NCI-H1417 (cell line): Measurements from ENCODE around the gene PAK1.

Experiments
- DNase-seq, 3 experiments: peaks; one replicate each; lab custom pipeline; 2025; lab: John Stamatoyannopoulos, UW

PAK1 gene

DNA sequence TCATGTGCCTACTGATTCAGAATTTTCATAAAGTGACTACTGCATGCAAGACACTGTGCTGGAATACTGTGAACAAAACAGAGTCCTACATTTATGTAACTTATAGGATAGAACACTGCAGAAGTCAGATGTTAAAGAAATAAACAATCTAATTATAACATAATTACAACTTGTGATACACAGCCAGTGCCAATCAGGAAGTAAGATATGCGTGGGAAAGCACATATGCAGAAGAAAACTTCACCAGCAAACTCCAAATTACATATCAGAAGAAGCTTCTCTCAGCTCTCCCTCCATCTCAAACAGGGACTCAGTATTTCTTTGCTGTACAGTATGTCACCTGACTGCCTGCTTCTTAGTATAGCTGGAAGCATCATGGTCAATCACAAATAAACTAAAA is 37.4 kb downstream of the PAK1 start:
- peak in 1 of 3 experiments; percentile 27 for DNase-seq

DNA sequence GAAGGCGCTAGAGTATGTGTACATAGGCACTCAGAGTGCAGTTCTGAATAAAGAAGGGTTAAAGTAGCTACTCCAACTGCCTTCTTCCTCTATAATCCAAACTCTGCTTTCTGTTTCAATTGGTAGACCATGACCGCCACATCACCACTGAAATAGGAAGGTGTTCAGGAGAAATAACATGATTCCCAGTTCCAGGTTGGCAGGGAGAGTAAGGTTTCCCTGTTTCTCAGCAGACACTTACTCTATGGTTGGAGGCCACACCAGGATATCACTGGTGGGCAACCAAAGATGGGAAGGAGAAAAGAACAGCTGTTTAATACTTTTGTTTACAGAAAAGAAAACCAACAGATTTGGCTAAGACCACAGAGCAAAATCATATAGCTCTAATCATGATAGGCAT is 37.9 kb downstream of the PAK1 start:
- DNase-seq, result no peak

DNA sequence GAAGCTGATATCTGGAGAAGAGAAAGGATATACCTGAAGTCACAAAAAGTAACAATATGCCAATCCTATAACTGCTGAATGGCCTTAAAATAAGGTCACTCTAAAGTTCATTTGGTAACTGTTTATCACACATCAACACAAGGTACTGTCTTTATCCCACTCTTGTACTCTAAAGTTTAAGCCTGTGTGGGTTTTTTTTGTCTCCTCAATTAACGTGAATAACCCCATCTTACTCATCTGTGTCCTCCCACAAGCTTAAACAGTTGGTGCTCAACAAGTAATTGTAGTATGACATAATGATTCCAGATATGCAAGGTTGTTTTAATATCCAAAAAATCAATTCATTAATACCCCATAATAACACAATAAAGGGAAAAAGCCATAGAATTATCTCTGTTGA is 42.1 kb downstream of the PAK1 start:
- DNase-seq, result no peak

DNA sequence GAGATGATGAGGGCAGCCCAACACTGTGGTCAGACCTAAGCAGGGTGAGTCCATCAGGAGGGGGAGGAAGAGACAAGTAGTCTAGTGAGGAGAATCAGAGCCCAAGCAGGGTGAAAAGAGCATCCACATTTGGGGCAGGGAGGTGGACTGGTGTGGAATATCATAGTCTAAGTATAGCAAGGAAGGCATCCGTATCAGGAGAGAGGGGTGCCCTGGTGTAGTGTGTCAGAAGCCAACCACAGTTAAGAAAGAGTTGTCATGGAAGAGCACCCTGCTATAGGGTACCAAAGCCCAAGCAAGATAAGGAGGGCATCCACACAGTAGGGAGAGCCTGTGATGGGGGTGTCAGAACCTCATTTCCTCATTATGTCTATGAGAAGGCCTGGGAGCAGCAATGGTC is 45.3 kb downstream of the PAK1 start:
- no peak for DNase-seq

DNA sequence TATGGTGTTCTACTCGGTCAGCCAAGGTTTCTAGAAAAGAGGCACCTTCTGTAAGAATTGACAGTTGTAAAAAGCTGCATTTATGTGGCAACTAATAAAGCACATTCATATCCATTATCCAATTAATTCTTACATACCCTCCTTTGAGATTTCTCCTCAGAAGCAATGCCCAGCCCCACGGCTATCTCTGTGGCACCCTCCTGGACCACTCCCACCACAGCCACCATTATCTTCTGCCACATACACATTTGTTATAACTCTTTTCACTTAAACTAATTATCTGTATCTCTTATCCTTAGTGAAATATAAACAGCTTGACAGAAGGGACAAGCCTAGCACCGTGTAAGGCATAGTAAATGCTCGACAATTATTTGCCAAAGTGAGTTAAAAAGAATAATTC is 48.5 kb downstream of the PAK1 start:
- DNase-seq, result no peak

DNA sequence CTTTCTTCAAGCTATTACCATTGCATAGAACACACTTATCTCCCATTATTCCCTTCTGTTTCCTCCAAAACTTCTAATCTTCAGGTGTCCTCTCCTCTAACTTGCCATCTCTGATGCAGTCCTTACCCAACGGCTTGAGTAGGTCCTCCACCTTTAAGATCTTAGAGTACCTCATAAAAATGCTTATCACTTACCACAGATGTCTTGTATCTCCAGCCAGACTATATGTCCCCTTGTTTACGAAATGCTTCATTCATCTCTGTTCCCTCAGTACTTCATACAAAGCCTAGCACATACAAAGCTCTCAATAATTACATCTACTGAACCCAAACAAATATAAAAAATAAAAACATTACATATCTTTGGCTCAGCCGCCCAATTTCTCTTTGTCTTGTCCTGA is 49.2 kb downstream of the PAK1 start:
- no peak for DNase-seq

DNA sequence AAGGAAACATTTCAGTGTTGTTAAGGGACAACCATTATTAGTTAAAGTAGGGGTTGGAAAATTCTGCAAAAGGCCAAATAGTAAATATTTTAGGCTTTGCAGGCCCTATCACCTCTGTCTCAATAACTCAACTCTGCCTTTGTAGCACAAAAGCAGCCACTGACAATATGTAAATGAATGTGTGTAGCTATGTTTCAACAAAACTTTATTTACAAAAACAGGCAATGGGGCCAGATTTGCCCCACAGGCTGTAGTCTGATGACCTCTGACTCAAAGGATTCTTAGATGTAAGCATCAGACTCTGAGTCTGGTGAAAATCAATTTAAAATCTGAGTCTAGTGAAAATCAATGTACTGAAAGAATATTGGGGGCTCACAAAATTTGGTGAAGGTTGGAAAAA is 50.3 kb downstream of the PAK1 start:
- no peak for DNase-seq

DNA sequence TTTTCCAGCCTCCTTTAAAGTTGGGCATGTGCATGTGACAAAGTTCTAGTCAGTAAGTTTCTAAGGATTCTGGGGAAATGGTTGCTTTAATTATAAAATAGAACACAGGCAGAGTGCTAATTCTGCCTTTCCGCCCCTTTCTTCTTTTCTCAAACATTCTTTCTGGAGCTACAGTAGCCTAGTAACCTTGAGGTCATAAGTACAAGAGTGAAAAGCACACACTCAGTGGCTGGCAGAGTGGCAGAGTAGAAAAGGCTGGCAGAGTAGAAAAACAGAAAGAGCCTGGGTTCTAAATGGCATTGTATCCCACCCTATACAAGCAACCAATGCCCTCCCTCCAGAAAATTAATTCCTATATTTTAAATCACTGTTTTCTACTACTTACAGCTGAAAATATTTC is 51.2 kb downstream of the PAK1 start:
- DNase-seq, result no peak

DNA sequence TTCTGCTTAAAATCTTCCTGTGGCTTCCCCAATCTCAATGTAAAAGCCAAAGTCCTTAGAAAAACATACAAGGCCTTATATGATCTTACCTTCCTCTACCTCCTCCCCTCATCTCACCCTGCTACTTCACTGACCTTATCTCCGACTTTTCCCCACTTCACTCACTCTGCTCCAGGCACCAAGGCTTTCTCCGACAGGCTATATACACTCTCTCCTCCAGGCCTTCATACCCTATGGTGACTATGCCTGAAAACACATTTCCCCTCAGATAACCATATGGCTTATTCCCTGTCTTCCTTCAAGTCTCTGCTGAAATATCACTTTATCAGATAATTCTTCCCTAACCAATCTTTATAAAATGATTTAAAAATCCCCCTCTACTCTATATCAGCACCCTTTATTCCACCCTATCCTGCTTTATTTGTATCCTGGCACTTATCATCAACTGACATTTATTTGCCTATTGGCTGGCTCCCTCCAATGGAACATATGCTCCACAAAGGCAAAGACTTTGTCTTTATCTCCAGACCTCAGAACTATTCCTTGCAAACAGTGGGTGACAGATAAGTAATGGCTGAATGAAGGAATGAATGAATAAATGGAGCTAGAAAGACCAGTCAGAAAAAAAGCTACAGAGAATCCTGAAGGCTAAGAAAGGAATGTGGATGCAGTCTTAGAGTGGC is 52.7 kb downstream of the PAK1 start:
- DNase-seq, result no peak

DNA sequence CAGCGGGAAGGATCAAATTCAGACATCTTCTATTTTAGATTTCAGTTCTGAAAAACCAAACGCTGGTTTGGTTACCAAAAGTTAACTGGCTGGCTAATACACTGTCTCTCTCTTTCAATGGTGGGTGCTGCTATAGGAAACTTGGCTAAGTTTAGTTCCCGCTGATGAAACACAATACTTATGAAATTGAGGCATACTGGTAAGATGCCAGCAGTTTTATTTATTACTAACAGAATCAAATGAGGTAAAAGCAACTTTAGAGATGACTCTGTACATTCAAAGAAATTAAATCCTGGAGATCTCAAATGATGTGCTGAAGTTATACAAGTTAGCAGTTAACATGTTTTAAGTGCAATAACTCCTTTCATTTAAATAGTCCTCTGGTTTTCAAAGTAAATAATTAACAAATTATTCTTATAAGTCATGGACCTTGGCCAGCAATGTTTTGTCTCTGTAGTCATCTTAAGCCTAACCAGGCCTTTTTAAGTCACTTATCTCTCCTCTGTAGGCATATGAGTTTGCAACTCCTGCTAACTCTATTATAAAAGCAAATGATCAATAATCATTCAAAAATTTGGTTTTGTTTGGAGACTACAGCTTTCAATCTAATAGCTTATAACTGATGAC is 54.8 kb downstream of the PAK1 start:
- DNase-seq, result no peak

DNA sequence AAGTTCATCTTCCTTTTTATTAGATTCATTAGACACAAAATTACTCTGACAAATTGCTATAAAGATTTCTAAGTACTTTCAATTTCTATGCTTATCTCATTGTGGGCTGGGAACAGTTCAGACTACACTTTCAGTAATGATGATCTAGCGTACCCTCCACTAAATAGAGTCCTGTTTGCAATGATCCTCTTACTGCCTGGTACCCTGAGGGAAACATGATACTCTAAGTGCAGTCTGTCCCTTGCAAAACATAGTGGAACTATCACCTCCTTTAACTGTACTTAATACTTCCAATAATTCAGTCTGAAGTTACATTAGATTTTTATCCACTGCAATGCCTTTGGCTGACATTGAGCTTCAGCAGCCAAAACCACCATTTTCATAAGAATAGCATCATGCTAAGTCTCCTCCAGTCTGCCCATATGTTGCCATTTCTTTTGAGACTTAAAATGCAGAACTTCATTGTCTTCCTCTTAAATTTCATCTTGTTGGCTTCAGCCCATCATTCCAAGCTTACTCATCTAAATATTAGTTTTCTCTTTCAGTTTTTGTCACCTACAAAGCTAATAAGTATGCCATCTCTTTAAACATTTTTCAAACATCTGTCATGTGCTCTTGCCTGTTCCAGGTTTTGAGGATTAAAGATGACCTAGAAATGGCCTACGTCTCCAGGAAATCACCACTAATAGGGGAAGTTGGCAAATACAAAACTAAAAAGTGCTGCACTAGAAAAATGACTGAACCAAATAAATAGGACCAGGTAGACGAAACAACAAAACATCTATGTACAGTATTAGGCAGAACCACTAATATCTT is 55.5 kb downstream of the PAK1 start:
- no peak for DNase-seq

DNA sequence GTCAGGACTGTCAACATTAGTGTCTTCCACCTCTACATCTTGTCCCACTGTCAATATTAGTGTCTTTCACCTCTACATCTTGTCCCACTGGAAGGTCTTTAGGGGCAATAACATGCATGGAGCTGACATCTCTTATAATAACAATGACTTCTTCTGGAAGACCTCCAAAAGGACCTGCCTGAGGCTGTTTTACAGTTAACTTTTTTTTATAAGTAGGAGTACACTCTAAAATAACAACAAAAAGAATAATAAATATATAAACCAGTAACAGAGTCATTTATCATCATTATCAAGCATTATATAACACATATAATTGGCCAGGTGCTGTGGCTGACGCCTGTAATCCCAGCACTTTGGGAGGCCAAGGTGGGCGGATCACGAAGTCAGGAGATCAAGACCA is 57.5 kb downstream of the PAK1 start:
- peak in 1 of 3 experiments; percentile 13 for DNase-seq

DNA sequence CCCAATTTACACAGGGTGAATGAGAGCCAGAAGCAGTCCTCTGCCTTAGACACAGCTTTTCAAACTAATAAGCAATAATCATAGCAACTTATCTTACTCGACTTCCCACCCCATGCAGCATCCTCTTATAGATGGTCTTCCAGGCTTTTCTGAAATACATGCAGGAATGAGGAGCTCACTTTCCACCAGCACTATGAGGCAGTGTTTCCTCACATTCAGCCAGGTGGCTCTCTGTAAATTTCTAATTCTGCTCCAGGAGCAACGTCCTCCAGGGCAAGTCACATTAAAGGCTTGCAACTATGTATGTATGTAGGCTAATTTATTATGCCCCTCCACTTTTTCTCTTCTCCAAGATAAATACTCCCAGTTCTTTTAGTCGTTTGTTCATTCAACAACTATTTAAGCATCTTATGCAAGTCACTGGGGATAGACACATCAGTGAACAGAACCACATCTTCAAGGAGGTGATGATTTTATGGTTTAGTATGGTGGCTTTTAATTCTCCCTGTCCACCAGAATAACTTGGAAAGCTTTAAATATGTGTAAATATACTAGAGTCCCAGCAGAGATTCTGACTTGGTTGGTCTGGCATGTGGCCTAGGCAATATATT is 59.9 kb downstream of the PAK1 start:
- DNase-seq, result no peak

DNA sequence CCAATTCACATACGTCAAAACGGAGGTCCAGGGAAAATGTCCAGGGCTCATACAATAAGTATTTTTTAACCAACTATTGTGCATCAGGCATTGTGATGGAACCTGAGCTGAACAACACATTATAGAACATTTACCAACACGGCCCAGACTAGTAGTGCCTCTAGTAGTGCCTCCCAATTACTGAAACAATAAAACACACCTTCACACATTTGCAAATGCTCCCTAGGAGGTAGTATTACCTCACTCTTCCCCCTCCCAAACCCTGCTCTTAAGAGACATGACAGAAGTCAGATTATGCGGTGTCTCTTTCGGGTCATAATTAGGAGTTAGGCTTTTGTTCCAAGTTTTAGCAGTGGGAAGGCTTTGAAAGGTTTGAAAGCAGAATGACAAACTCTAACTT is 61.1 kb downstream of the PAK1 start:
- DNase-seq, result peak in 1 of 3 experiments; percentile 14

DNA sequence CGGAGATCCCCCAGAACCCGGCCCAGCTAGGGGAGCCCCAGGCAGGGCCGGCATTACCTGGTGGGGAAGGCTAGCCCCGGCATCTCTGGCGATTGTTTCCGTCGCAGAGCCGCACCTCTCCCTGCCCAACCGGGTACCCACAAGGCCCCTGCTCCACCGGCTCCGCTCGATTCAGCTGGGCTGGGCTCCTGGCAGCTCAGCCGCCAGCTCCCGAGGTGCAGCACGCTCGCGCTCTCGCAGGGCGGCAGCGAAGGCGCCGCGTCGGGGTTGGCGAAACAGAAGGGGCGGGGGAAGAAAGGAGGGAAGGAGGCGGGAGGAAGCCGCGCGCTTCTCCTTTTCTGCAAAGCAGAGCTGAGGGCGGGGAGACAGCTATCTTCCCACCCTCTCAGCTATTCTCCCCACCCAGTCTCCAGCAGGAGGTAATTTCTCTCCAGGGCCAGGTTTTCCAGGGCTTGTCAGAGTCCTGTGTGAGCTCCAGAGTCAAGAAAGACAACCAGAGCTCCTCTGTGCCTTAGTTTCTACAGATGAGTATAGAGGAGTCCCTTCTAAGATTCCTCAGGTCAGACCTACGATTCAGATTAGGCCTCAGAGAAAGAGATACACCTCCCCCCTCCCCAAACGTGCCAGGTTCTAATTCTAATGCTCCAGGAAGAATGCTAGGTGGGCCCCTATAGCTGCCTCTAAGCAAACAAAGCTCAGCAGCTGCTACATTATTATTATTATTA is 62.0 kb downstream of the PAK1 start:
- DNase-seq, result peak; percentile 40 to 72 (median 56)

DNA sequence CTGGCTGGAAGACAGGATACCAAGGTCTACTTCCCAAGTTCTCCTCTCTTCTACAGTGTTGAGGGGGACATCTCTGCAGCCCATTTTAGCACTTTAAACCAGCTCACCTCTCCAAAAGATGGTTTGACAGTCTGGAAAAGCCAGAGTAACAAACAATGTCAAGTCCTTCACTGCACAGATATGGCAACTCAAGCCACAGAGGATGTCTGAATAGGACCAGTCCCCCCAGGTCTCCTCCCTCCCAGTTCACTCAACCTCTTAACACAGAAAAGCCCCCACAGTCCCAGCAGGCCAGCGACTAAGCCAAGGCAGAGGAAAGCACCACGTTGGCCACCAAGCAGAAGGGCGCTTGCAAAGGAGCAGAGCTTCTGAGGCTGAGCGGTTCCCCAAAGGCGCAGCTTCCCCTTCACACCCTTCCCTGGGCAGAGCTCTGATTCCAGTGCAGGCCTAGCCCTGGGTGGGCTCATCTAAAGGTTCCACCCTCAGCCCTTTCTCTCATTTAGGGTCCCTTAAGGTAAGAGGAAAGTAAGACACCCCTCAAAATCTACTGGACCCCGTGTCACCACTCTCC is 62.7 kb downstream of the PAK1 start:
- no peak for DNase-seq

DNA sequence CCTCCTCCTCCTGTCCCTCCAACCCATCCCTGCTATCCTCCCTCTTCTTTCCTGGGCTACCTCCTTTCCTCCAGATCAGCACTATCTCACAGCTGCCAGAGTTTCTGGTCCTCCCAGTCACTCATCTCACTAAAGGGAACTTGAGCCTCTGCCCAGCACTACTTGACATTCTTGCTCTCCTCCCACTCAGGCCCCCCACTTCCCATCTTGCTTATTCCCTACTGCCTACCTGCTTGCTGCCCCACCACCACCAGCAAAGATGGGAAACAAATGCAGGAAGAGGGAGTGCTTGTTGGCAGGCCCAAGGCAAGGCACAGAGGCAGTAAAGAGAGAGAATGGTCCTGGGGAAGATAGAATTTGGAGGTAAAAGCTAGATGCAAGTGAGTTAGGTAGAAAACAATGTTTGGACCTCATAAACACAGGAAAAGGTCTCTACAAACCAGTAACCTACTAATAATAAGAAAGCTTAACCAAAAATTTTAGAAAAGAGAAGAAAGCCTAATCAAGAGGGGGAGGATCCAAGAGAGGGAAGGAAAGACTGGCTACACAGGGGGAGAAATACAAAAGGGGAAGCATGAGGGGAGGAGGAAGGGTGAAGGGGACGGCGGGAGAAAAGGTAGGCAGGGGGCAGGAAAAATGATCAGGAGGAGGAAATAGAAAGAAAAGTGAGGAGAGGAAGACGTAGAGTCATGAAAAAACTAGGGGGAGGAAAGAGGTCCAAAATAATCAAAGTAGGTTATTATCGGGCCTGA is 63.6 kb downstream of the PAK1 start:
- DNase-seq, result no peak

DNA sequence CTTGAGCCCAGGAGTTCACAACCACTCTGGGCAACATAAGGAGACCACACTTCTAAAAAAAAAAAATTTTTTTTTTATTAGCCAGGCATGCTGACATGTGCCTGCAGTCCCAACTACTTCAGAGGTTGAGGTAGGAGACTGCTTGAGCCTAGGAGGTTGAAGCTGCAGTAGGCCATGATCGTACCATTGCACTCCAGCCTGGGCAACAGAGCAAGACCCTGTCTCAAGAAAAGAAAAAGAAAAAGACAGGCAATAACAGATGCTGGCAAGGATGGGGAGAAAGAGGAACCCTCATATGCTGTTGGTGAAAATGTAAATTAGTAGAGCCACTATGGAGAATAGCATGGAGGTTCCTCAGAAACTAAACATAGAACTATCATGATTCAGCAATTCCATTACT is 64.8 kb downstream of the PAK1 start:
- DNase-seq, result no peak

DNA sequence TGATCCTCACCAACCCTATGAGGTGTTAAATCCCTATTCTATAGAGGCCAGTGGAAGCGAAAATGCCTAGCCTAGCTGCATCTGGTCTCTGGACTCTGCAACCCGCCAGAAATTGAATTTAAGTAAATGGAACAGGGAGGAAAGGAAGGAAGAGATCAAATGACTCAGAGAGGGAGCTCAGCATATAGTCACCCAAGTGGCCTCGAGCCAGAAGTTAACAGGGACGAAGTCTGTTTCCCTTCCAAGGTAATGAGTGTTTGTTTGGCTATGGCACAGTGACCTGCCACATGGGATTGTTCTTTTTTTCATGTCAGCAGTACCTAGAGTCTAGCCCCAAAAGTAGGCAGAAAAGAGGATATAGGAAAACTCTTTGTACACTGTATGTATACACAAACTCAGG is 66.3 kb downstream of the PAK1 start:
- peak in 1 of 3 experiments; percentile 22 for DNase-seq

DNA sequence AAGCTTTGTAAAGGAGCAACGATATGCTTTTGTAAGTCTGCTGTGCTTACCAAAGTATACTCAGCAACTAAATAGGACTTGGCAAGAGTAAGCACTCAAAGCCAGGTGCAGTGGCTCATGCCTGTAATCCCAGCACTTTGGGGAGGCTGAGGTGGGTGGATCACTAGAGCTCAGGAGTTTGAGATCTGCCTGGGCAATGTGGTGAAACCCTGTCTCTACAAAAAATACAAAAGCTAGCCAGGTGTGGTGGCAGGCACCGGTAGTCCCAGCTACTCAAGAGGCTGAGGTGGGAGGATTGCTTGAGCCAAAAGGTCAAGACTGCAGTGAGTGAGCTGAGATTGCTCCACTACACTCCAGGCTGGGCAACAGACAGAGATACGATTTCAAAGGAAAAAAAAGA is 67.5 kb downstream of the PAK1 start:
- DNase-seq, result peak; percentile 3 to 60 (median 10)

DNA sequence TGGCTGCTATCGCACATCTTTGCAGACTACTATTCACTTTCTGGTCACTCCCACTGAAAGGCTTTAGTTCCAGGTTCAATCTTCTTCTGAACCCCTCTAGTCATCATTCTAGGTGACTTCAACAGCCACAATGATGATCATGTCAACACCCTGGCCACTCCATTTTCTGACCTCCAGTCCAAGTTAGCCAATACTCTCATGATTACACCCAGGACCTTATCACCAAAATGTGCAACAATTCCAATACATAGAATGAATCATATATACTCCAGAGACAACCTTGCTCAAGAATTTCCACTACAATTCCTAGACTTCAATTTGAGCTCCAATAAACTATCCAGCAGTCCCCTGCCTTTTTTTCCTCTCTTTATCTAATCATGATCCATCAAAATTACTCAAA is 70.7 kb downstream of the PAK1 start:
- DNase-seq, result no peak
